Smooth muscle cell (in vitro differentiated cells): ENCODE measurements around the gene DNAH5. TPM values are rescaled to one million over a fixed set of nuclear protein-coding genes. Genes with fewer than 3 reads are reported as not detected.

Experiments used
- DNase-seq: peaks from one replicate; lab custom pipeline; 2025; ENCODE audit not compliant: unreplicated experiment; lab: John Stamatoyannopoulos, UW
- H2AFZ ChIP-seq: fragments of 200-600 bp; sonication (generic); 2 replicates; pipeline ENCODE4 v1.6.0; 2016; ENCODE audit warnings: antibody characterized with exemption, low read depth, mild to moderate bottlenecking
- H3F3A ChIP-seq: fragments of 200-600 bp; sonication (generic); 2 replicates; pipeline ENCODE4 v1.6.0; 2017; ENCODE audit warnings: antibody characterized with exemption, low read depth
- H3K27ac ChIP-seq: fragments of 200-600 bp; sonication (generic); 2 replicates; pipeline ENCODE4 v1.5.1; 2016; ENCODE audit warnings: low read depth, mild to moderate bottlenecking
- H3K27me3 ChIP-seq: fragments of 200-600 bp; sonication (generic); 2 replicates; pipeline ENCODE4 v1.6.1; 2016; ENCODE audit warnings: low read depth, mild to moderate bottlenecking
- H3K36me3 ChIP-seq: fragments of 200-600 bp; sonication (generic); 2 replicates; pipeline ENCODE4 v1.5.1; 2016; ENCODE audit warnings: low read depth
- H3K4me1 ChIP-seq: fragments of 200-600 bp; sonication (generic); 2 replicates; pipeline ENCODE4 v1.5.1; 2016; ENCODE audit warnings: low read depth
- H3K4me2 ChIP-seq: fragments of 200-600 bp; sonication (generic); 2 replicates; pipeline ENCODE4 v1.6.0; 2016; ENCODE audit warnings: mild to moderate bottlenecking
- H3K4me3 ChIP-seq: fragments of 200-600 bp; sonication (generic); 2 replicates; pipeline ENCODE4 v1.5.1; 2016; ENCODE audit warnings: mild to moderate bottlenecking
- H3K79me2 ChIP-seq: fragments of 200-600 bp; sonication (generic); 2 replicates; pipeline ENCODE4 v1.6.0; 2016; ENCODE audit warnings: low read depth, mild to moderate bottlenecking
- H3K9ac ChIP-seq: fragments of 200-600 bp; sonication (generic); 2 replicates; pipeline ENCODE4 v1.6.0; 2016; ENCODE audit warnings: low read depth
- H3K9me3 ChIP-seq: fragments of 200-600 bp; sonication (generic); replicated peaks from 2 replicates; pipeline ENCODE4 v1.5.1; 2016; ENCODE audit warnings: low read depth
- H4K20me1 ChIP-seq: fragments of 200-600 bp; sonication (generic); 2 replicates; pipeline ENCODE4 v1.6.0; 2016; ENCODE audit warnings: low read depth
- CTCF ChIP-seq: fragments of 200-600 bp; sonication (generic); IDR thresholded peaks from 2 replicates; pipeline ENCODE4 v1.5.1; 2017; ENCODE audit warnings: borderline replicate concordance, mild to moderate bottlenecking, antibody characterized with exemption; ENCODE audit not compliant: insufficient read depth, poor library complexity, severe bottlenecking
- WGBS: methylation state at CpG from one replicate; pipeline ENCODE4 v1.1.7; 2016; ENCODE audit warnings: low lambda C conversion rate; 5-methylcytosine and 5-hydroxymethylcytosine counted together
- polyA plus RNA-seq: library from polyadenylated mRNA; unstranded; fragments of >200 nt; fragmentation: Nextera tagmentation; extraction: Ambion mirVana; gene quantifications from 2 replicates; pipeline ENCODE4 v1.2.1, GENCODE V29; 2016
- total RNA-seq: library from RNA; depleted of rRNA; stranded (reverse); fragments of >200 nt; gene quantifications from 2 replicates; pipeline ENCODE4 v1.2.3, GENCODE V29; 2014

DNAH5 gene
- total and polyA plus RNA-seq, 2 experiments from 2014 or later = 0.04 to 0.33 TPM

- no peaks in the 10 kb centered on the region for H3K79me2 ChIP-seq
These were observed 12.0 kb upstream of the DNAH5 start for GRCh38 chr5:13956471-13956870.

GRCh38 chr5:13955896-13956295 is 11.4 kb upstream of the DNAH5 start:
- no peak for TF ChIP-seq CTCF
- Histone ChIP-seq H3K4me3 (no peak overlapping the region), H3F3A (no peaks in the 10 kb centered on the region), H3K27me3 (no peaks in the 10 kb centered on the region), H3K4me1 (no peaks in the 10 kb centered on the region), H4K20me1 (no peaks in the 10 kb centered on the region), H3K9ac (no peak overlapping the region), H3K27ac (no peak overlapping the region), H2AFZ (no peak overlapping the region), H3K36me3 (no peaks in the 10 kb centered on the region), H3K9me3 (no peaks in the 10 kb centered on the region), H3K4me2 (no peak overlapping the region), H3K79me2 (no peaks in the 10 kb centered on the region)
- 86% methylated on average over 5 of the region's 5 CpGs for WGBS
- DNase-seq = no peak

More at GRCh38 chr5:13956471-13956870, 12.0 kb upstream of the DNAH5 start:
- Histone ChIP-seq H3K9me3 (no peaks in the 10 kb centered on the region), H4K20me1 (no peaks in the 10 kb centered on the region), H3K27me3 (no peaks in the 10 kb centered on the region), H3F3A (no peaks in the 10 kb centered on the region), H3K4me1 (no peaks in the 10 kb centered on the region), H3K4me2 (no peak overlapping the region), H3K27ac (no peak overlapping the region), H2AFZ (no peak overlapping the region), H3K36me3 (no peaks in the 10 kb centered on the region), H3K4me3 (no peak overlapping the region), H3K9ac (no peak overlapping the region)
- no peak for DNase-seq
- 84% methylated on average over 3 of the region's 3 CpGs for WGBS
- no peak for TF ChIP-seq CTCF

- Histone ChIP-seq H3K9ac (no peak overlapping the region), H3F3A (no peaks in the 10 kb centered on the region), H3K27ac (no peak overlapping the region), H3K9me3 (no peaks in the 10 kb centered on the region), H3K4me1 (no peaks in the 10 kb centered on the region), H3K27me3 (no peaks in the 10 kb centered on the region), H2AFZ (no peak overlapping the region), H3K79me2 (no peaks in the 10 kb centered on the region), H3K4me2 (no peak overlapping the region), H4K20me1 (no peaks in the 10 kb centered on the region), H3K36me3 (no peaks in the 10 kb centered on the region), H3K4me3 (no peak overlapping the region)
- no peak for TF ChIP-seq CTCF
- no peak for DNase-seq
- WGBS = 84% methylated on average over 10 of the region's 10 CpGs
These were observed 1.6 kb upstream of the DNAH5 start for GRCh38 chr5:13946111-13946510.

- Histone ChIP-seq H2AFZ (no peak overlapping the region), H4K20me1 (no peaks in the 10 kb centered on the region), H3F3A (no peaks in the 10 kb centered on the region), H3K36me3 (no peaks in the 10 kb centered on the region), H3K4me2 (no peak overlapping the region), H3K9me3 (no peaks in the 10 kb centered on the region), H3K4me1 (no peaks in the 10 kb centered on the region), H3K27me3 (no peaks in the 10 kb centered on the region), H3K79me2 (no peaks in the 10 kb centered on the region), H3K9ac (no peak overlapping the region), H3K4me3 (no peak overlapping the region), H3K27ac (no peak overlapping the region)
- DNase-seq = no peak
- no peak for TF ChIP-seq CTCF
- 97% methylated on average over 3 of the region's 3 CpGs for WGBS
These were observed 783 bp upstream of the DNAH5 start for GRCh38 chr5:13945271-13945670.
